Inflammatory macrophage (primary cell): ENCODE results near the gene CLIC6.
"Not testable (repeated sequence)": the region's sequence is repeated elsewhere in the genome, so short reads cannot be mapped to it uniquely, and the experiment has no call there.

Source experiments
- DNase-seq, 2 donors: peaks; one replicate each; pipeline ENCODE4 v3.0.0-alpha.2; 2020 to 2022

The CLIC6 gene

DNA sequence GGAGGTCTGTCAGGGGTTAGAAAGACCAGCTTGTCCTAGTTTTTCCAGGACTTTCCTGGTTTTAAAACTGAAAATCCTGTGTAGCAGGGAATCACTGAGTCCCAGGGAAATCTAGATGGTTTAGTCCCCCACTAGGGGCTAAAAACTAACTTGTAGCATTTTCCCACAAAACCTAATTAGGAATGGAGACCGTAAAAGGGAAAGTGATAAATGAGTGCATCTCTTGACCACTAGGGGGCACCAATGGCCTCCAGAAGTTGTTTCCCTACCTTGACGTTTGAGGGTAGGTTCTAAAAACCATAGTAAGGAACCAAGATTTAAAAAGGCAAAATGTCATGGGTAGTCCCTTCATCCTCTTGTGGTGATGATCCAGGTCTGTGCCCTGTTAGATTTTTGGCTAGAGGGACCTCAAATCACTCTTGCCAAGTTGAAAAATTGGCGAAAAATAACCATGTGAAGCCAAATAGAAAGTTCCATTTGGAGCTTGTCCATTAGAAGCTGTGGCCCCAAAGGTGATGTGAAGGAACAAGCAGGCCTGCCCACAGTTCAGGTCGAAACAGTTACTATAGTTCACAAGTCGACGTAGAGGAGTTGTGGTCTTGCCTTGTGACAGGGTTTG, 24.5 kb downstream of the CLIC6 start:
- DNase-seq: peak; percentile 52 to 65

GRCh38 chr21:34695434-34695833, 26.6 kb downstream of the CLIC6 start:
- DNase-seq: peak; percentile 28 to 44

GRCh38 chr21:34696121-34696520, 27.3 kb downstream of the CLIC6 start:
- DNase-seq: no peak

DNA sequence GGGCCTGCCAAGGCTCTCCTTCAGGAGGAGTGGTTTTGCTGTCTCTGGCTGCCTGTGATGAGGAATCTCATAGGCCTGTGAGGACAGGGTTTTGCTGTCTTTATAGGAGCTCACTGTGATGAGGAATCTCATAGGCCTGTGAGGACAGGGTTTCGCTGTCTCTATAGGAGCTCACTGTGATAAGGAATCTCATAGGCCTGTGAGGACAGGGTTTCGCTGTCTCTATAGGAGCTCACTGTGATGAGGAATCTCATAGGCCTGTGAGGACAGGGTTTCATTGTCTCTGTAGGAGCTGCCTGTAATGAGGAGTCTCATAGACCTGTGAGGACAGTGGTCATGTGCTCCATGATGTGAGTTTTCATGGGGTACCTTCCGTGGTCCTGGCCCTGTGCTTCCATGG, 29.0 kb downstream of the CLIC6 start:
- DNase-seq: no peak

- DNase-seq: no peak
Measured at GRCh38 chr21:34698270-34699015, 29.6 kb downstream of the CLIC6 start.

- no peak for DNase-seq
Measured at GRCh38 chr21:34700605-34701004, 31.8 kb downstream of the CLIC6 start.

- DNase-seq: no peak
Measured at GRCh38 chr21:34701726-34702125, 32.9 kb downstream of the CLIC6 start.

GRCh38 chr21:34702341-34703170, 33.8 kb downstream of the CLIC6 start:
- no peak for DNase-seq

DNA sequence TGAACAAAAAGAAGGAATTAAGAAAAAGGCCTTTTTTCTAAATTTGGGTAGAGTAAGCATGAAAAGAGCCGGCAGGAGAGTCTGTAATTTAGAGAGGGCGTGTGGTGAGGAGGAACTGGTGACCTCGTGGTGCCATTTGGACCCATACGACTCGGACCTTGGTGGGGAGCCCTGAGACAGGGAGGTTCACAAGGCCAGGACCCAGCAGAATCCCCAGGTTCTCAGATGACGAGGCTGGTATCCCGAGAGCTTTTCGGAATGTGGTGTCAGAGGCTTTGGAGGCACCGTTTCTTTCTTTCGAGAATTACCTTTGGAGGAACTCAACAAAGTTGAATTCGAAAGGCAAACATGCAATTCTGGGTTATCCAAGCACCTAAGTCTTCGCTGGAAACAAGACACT, 34.8 kb downstream of the CLIC6 start:
- no peak for DNase-seq

DNA sequence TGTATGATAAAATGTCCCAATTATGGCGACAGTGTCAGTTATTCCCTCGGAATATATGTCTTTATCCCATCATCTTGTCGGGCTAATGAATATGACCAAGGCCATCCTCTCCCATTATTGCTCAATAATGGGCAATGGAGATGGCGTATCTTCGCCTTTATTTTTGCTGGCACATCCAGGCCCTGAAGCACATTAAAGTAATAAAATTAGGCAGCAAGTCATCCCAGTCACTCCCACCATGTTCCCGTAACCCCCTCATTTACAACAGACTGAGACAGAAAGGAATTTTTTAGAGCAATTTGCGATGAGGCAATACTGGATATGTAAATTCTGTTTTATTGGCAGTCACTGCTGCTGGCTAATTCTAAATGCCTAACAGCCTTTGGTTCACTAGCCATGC, 35.3 kb downstream of the CLIC6 start:
- no peak for DNase-seq

- no peak for DNase-seq
Measured at GRCh38 chr21:34705011-34705410, 36.2 kb downstream of the CLIC6 start.

DNA sequence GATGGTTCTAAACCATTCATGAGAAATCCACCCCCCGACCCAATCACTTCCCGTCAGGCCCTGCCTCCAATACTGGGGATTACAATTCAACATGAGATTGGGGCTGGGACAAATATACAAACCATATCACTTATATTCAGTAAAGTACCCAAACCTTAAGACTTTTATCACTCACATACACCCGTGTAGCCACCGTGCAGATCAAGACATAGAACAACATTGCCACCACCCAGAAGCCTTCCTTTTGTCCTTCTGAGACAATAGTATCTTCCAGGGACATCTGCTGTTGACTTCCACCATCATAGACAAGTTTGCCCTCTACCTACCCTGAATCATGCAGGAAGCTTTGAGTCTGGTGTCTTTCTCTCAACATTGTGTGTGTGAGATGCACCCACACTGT, 37.5 kb downstream of the CLIC6 start:
- DNase-seq: no peak

DNA sequence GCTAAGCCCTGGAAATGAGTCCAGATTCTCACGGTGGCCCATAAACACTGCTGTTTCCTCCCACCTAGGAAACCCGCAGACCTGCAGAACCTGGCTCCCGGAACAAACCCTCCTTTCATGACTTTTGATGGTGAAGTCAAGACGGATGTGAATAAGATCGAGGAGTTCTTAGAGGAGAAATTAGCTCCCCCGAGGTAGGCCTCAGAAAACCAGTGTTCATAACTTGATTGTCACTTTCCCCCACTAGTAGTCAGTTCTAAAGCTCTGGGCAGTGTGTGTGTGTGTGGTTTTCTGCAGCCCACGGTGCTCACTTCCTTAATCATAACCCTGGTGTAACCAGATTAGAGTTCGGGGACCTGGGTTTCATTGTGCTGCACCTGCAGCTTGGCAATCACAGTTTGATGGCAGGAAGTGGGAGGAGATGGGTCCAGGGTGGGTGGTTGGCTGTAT, 39.1 kb downstream of the CLIC6 start:
- DNase-seq: peak in 1 of 2 donors; percentile 39

DNA sequence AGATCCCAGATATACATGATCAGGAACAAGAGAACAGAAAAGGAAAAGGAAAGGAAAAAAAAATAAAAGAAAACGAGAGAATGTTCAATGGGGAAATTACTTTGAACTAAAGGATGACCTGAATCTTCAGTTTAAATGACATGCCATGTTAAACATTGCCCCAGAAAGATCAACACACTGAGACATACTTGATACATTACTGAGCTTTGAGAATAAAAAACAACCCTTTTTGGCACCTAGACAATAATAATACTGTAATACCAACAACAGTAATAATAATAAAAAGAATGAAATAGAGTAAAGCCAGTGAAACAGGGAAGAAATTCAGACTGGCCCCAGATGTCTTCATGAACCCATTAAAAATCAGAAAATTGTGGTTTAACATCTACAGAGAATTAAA, 44.8 kb downstream of the CLIC6 start:
- no peak for DNase-seq

GRCh38 chr21:34715518-34715917, 46.7 kb downstream of the CLIC6 start:
- no peak for DNase-seq

DNA sequence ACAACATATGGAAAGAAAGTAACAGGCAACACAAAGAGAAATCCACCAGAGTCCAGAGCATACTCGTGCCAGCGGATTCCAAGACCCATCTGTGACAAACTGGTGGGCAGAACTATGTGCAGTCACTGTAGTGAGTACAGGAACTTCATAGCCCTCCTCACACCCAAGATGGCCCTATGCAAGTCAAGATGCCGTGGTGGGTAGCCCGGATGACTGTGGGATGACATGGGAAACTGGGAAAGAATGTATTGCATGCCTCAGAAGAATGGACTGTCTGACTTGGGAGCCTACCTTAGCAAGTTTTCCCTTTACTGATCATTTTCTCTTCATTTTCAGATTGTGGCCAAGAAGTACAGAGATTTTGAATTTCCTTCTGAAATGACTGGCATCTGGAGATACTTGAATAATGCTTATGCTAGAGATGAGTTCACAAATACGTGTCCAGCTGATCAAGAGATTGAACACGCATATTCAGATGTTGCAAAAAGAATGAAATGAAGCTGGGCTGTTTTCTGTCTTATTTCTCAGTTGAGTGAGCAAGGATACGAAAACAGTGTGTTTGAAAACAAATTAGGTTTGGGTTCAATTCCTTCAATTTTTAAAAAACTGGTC, 47.3 kb downstream of the CLIC6 start:
- DNase-seq: no peak

DNA sequence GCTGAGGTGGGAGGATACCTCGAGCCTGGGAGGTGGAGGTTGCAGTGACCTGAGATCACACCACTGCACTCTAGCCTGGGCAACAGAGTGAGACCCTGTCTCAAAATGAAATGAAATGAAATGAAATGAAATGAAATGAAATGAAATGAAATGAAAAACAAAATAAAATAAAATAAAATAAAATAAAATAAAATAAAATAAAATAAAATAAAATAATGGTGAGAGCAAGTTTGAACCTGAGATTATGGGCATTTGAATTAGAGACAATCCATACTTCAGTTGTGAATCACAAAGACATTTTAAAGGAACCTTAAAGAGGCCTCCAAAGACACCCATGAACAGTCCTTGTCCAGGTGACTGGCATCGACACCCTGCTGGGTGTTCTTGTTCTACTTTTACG, 49.7 kb downstream of the CLIC6 start:
- DNase-seq: not testable (repeated sequence)

- no peak for DNase-seq
Measured at GRCh38 chr21:34722684-34723300, 54.0 kb downstream of the CLIC6 start.

DNA sequence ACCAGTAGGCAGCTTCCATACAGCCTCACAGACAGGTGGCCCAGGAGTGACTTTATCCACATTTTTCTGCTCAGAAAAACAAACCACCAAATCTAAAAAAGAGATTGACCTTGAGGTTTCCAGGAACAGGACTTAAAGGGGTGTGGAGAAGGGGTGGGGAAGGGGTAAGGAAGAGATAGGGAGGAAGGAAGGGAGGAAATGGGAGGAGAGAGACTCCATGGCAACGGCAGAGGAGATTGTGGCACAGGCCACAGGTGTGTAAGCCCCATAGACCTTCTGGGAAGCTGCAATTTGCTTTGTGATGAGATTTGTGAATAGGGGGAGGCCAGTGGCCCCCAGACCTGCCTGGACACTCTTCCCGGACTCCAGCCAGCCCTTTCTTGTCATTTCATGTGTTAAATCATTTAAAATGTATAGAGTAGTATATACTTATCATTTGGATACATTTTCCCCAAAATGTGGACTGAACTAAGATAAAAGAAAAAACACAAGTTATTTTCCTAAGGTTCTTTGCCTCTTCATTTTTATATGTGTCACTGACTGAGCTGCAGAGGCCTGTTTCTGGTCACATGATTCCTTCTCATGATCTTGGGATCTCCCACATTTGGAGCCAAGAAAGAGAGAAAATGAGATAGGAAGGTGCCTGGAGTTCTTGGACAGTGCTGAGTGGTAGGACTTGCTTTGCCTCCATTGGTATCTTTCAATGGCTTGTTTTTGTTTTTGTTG, 55.5 kb downstream of the CLIC6 start:
- no peak for DNase-seq

- no peak for DNase-seq
Measured at GRCh38 chr21:34724857-34725195, 56.0 kb downstream of the CLIC6 start.

GRCh38 chr21:34726627-34727337, 58.0 kb downstream of the CLIC6 start:
- DNase-seq: peak; percentile 27 to 28
